Measurements from ENCODE around the gene CASP4.
"Not testable (repeated sequence)": the region's sequence is repeated elsewhere in the genome, so short reads cannot be mapped to it uniquely, and the experiment has no call there.

Gene CASP4

GRCh38 chr11:104944076-104944475 is 24.3 kb downstream of the CASP4 start:
- ChIA-PET CTCF (interaction anchor here (1.2 to 1.5 kb wide), 2 partner anchors 10 to 24 kb away, joined by 3 read pairs; partner anchors contain the start of gene CASP4), POLR2A (no interaction called here)
- no peak for TF ChIP-seq CTCF (IDR thresholded peaks at IDR 0.05; ENCODE audit: control extremely low read depth, extremely low read depth, low read depth, missing control alignments)
- no peak for DNase-seq (ENCODE audit: extremely low spot score)

GRCh38 chr11:104943561-104943960 is 24.8 kb downstream of the CASP4 start:
- TF ChIP-seq CTCF (IDR thresholded peaks at IDR 0.05; ENCODE audit: control extremely low read depth, extremely low read depth, low read depth, missing control alignments): no peak
- no peak for DNase-seq (ENCODE audit: extremely low spot score)
- ChIA-PET CTCF (interaction anchor here (1.2 kb wide), 1 partner anchor 11 kb away, joined by 3 read pairs; no protein-coding TSS in a partner anchor), POLR2A (no interaction called here)

GRCh38 chr11:104934594-104934993 is 33.8 kb downstream of the CASP4 start:
- ChIA-PET POLR2A (no interaction called here), CTCF (interaction anchor here (2.5 kb wide), 1 partner anchor 12 kb away, joined by 8 read pairs; no protein-coding TSS in a partner anchor)
- TF ChIP-seq CTCF (IDR thresholded peaks at IDR 0.05; ENCODE audit: control extremely low read depth, extremely low read depth, low read depth, missing control alignments): no peak
- DNase-seq (ENCODE audit: extremely low spot score): no peak

- POLR2A ChIA-PET; DNase-seq (ENCODE audit: extremely low spot score); CTCF ChIA-PET: not testable (repeated sequence)
Observed at GRCh38 chr11:104934073-104934472, 34.3 kb downstream of the CASP4 start.

- CTCF ChIA-PET: interaction anchor here (1.2 kb wide), 1 partner anchor 18 kb away, joined by 3 read pairs; no protein-coding TSS in a partner anchor
- POLR2A ChIA-PET: no interaction called here
- no peak for DNase-seq (ENCODE audit: extremely low spot score)
- TF ChIP-seq CTCF (IDR thresholded peaks at IDR 0.05; ENCODE audit: control extremely low read depth, extremely low read depth, low read depth, missing control alignments): no peak
Observed at GRCh38 chr11:104928811-104929210, 39.6 kb downstream of the CASP4 start.

- CTCF ChIA-PET: no interaction called here
- POLR2A ChIA-PET: no interaction called here
- DNase-seq (ENCODE audit: extremely low spot score): no peak
- no peak for TF ChIP-seq CTCF (IDR thresholded peaks at IDR 0.05; ENCODE audit: control extremely low read depth, extremely low read depth, low read depth, missing control alignments)
Observed at GRCh38 chr11:104926771-104927611, 41.4 kb downstream of the CASP4 start.

GRCh38 chr11:104925850-104926249 is 42.5 kb downstream of the CASP4 start:
- ChIA-PET POLR2A (no interaction called here), CTCF (interaction anchor here (1.3 to 1.6 kb wide), 2 partner anchors 13 to 21 kb away, joined by 3 to 4 read pairs; no protein-coding TSS in a partner anchor)
- DNase-seq (ENCODE audit: extremely low spot score): no peak
- TF ChIP-seq CTCF (IDR thresholded peaks at IDR 0.05; ENCODE audit: control extremely low read depth, extremely low read depth, low read depth, missing control alignments): no peak

Data from GM10248 (cell line).